GM21723 (cell line): ENCODE data around the gene PHKB.
A peak's percentile ranks its signal among the peaks of the same experiment; 100 is the strongest.
"Not testable (repeated sequence)": the region's sequence is repeated elsewhere in the genome, so short reads cannot be mapped to it uniquely, and the experiment has no call there.

Source experiments
- ATAC-seq: cut with Tn5 transposase; IDR thresholded peaks from one replicate; pipeline ENCODE4 v1.9.1; 2021; ENCODE audit warnings: mild to moderate bottlenecking, moderate library complexity; ENCODE audit not compliant: unreplicated experiment

PHKB gene

GRCh38 chr16:47460711-47461597 is at the start of gene PHKB, which contains the start of gene ITFG1:
PHKB (plus strand) TSS chr16:47461331; CDS start chr16:47461351, 20 bp downstream.
ITFG1 (minus strand) TSS chr16:47461063; CDS start chr16:47461045, 18 bp downstream.
- ATAC-seq, result peak; percentile 69

- no peak for ATAC-seq
These were observed 48.1 kb upstream of the PHKB start for GRCh38 chr16:47413041-47413440.

DNA sequence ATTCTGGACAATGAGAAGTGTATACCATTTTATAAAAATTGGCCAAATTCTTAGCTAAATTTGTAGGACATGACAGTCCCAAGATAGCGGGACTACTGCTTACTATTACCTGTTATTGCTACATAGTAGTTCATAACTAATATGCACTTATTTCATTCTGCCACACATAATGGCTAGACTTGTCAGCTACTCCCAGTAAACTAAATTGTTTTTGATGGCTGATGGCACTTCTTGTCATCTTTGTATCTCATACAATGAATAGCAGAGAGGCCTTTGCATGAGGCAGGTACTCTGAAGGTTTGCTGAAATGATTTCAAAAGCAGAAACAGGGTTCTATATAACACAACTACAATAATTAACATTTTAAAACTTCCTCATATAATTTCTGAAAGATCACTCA is 44.3 kb upstream of the PHKB start:
- ATAC-seq, result no peak

DNA sequence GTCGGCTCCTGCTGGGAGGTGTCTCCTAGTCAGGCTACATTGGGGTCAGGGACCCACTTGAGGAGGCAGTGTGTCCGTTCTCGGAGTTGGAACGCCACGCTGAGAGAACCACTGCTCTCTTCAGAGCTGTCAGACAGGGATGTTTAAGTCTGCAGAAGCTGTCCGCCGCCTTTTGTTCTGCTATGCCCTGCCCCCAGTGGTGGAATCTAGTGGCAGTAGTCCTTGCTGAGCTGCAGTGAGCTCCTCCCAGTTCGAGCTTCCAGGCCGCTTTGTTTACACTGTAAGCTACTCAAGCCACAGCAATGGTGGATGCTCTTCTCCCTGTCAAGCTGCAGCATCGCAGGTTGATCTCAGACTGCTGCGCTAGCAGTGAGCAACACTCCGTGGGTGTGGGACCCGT is 36.3 kb upstream of the PHKB start:
- ATAC-seq, result no peak

DNA sequence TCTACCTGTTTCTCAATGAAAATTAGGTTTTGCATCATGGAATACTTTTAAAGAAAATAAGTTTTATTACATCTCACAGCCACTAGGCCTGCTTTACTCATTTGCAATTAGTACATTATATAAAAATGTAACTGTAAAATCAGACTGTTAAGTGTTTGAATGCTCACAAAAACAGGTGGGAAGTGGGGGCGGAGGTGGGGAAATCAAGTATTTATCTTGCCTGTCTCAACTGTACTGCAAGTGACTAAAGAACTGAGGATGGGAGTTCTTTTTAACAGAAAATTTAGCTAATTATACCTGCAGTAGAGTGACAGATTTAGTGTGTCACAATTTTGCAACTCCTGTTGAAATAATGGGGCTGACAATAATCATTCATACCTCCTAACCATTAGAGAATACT is 34.3 kb upstream of the PHKB start:
- no peak for ATAC-seq

DNA sequence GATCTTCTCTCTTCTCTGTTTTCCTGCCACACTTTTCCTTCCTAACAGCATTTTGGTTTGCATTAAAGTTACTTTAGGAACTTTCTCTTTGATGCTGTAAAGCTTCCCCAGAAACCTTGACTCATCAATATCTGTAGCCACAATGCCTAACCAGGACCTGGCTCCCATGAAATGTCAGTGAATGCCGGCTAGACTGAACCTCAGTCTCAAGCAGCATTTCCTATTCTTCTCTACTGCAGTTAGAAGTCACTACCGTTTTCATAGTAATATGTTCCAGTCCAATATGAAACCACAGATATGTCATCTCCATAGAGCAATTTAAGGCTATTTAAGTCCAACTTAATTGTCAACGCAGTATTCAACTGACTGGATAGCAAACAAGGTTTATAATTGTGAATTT is 29.2 kb upstream of the PHKB start:
- no peak for ATAC-seq

GRCh38 chr16:47434274-47434673 is 26.9 kb upstream of the PHKB start:
- not testable (repeated sequence) for ATAC-seq

DNA sequence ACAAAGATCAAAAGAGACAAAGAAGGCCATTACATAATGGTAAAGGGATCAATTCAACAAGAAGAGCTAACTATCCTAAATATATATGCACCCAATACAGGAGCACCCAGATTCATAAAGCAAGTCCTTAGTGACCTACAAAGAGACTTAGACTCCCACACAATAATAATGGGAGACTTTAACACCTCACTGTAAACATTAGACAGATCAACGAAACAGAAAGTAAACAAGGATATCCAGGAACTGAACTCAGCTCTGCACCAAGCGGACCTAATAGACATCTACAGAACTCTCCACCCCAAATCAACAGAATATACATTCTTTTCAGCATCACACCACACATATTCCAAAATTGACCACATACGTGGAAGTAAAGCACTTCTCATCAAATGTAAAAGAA is 21.1 kb upstream of the PHKB start:
- ATAC-seq, result not testable (repeated sequence)

DNA sequence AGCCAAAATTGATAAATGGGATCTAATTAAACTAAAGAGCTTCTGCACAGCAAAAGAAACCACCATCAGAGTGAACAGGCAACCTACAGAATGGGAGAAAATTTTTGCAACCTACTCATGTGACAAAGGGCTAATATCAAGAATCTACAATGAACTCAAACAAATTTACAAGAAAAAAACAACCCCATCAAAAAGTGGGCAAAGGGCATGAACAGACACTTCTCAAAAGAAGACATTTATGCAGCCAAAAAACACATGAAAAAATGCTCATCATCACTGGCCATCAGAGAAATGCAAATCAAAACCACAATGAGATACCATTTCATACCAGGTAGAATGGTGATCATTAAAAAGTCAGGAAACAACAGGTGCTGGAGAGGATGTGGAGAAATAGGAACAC is 18.2 kb upstream of the PHKB start:
- not testable (repeated sequence) for ATAC-seq

- no peak for ATAC-seq
These were observed 14.7 kb upstream of the PHKB start for GRCh38 chr16:47446431-47446830.

GRCh38 chr16:47448830-47449575 is 12.1 kb upstream of the PHKB start:
- no peak for ATAC-seq

GRCh38 chr16:47449788-47450187 is 11.3 kb upstream of the PHKB start:
- no peak for ATAC-seq

DNA sequence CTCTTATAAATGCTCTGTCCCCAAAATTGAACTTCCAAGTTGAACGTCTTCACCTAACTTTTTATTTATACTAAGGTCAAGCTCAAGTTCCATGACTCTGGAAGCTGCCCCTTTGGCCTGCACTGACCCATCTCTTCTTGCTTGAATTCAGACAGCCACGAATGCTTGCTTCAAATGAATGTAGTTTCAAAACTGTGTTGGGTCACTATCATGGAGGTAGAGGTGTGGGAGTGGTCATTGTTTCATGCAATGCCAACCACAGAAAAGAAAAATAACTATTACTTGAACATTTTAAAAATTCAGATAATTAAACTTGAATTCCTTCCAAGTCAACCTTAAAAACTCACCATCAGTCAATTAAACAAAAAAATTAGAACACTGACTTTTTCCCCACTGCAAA is 2.8 kb upstream of the PHKB start:
- no peak for ATAC-seq

- no peak for ATAC-seq
These were observed 1.5 kb upstream of the PHKB start for GRCh38 chr16:47459603-47460002.

GRCh38 chr16:47460359-47460710 is 796 bp upstream of the PHKB start:
- peak; percentile 2 for ATAC-seq

GRCh38 chr16:47461598-47462266 is 601 bp downstream of the PHKB start:
- ATAC-seq, result peak; percentile 39

DNA sequence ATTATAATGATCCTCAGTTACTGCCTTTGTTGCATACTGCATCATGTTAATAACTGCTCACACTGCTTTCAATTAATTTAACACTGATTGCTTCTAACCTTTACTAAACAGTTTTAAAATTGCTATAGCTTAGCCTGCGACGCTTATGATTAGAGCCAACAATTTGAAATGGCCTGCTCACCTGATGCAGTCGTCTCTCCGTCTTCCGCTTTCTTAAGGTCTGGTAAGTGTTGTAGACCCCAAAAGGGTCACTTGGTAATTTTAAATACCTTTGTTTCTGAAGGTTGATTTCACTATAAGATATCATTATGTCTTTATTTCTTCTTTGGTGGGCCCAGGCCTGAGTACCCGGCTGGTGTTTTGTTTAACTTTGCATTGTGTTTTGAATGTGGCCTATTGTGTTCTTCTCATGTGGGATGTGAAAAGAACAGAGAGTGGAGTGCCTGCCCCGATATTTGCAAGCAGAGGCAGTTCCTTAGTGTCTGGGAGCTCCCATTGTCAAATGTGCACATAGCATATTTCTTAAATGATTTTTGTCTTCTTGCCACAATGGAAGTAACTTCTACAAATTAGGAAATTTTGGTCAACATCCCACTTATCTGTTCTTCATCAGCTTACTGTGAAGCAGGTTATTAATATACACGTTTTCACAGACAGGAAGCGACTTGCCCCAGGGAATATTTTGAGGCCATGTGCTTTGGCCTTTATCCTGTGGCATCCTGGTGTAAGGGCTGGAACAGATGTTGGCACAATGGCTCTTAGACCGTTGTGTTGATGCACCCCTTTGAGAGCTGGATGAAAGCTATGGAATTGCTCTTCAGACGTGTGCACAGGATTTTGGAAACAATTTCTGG is 2.9 kb downstream of the PHKB start:
- ATAC-seq, result no peak

GRCh38 chr16:47465919-47466630 is 4.9 kb downstream of the PHKB start:
- no peak for ATAC-seq

DNA sequence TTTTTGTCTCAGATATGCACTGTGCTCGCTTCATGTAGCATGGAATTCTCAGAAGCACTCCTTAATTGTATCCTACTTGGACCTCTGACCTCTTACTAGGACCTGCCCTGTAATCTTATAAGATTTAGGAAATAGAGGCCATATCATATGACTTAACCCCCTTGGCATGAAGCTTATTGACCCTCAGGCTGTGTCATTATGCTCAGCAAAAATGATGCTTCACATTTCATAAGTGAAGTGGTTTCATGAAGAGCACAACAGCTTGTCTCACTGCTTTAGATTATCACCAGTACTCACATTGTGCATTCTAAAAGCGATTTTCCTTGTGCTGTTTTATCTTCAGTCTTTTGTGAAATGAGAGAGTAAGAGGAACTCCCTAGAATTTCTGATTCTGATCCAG is 6.4 kb downstream of the PHKB start:
- no peak for ATAC-seq
